Activated CD4-positive, CD25-positive, alpha-beta regulatory T cell (primary cell): ENCODE results near the gene TBCCD1.
"Not testable (repeated sequence)": the region's sequence is repeated elsewhere in the genome, so short reads cannot be mapped to it uniquely, and the experiment has no call there.

Experiments used
- DNase-seq, 4 experiments: peaks; one replicate each; lab custom pipeline; 2025; lab: John Stamatoyannopoulos, UW

Gene TBCCD1

GRCh38 chr3:186519021-186519658 lies 48.0 kb downstream of the TBCCD1 start:
- peak in 2 of 4 experiments; percentile 19 to 23 for DNase-seq

GRCh38 chr3:186517218-186517617 lies 49.9 kb downstream of the TBCCD1 start:
- no peak for DNase-seq

- no peak for DNase-seq
Observed at GRCh38 chr3:186516646-186517045, 50.5 kb downstream of the TBCCD1 start.

GRCh38 chr3:186515125-186515524 lies 52.0 kb downstream of the TBCCD1 start:
- DNase-seq: no peak

GRCh38 chr3:186514296-186515002 lies 52.7 kb downstream of the TBCCD1 start:
- DNase-seq: no peak

- no peak for DNase-seq
Observed at GRCh38 chr3:186513386-186513785, 53.8 kb downstream of the TBCCD1 start.

GRCh38 chr3:186512570-186513302 lies 54.4 kb downstream of the TBCCD1 start:
- DNase-seq: no peak

- no peak for DNase-seq
Observed at GRCh38 chr3:186511702-186512101, 55.4 kb downstream of the TBCCD1 start.

GRCh38 chr3:186511245-186511644 lies 55.9 kb downstream of the TBCCD1 start:
- no peak for DNase-seq

GRCh38 chr3:186510374-186511079 lies 56.6 kb downstream of the TBCCD1 start:
- no peak for DNase-seq

- DNase-seq: no peak
Observed at GRCh38 chr3:186509423-186509822, 57.7 kb downstream of the TBCCD1 start.

GRCh38 chr3:186506857-186507256 lies 60.3 kb downstream of the TBCCD1 start:
- DNase-seq: no peak

GRCh38 chr3:186506191-186506739 lies 60.9 kb downstream of the TBCCD1 start:
- no peak for DNase-seq

- DNase-seq: no peak
Observed at GRCh38 chr3:186502966-186503712, 64.0 kb downstream of the TBCCD1 start.

- no peak for DNase-seq
Observed at GRCh38 chr3:186502138-186502948, 64.8 kb downstream of the TBCCD1 start.

- not testable (repeated sequence) for DNase-seq
Observed at GRCh38 chr3:186499949-186500348, 67.2 kb downstream of the TBCCD1 start.

GRCh38 chr3:186498022-186498421 lies 69.1 kb downstream of the TBCCD1 start:
- not testable (repeated sequence) for DNase-seq

GRCh38 chr3:186497608-186498007 lies 69.5 kb downstream of the TBCCD1 start:
- DNase-seq: no peak

GRCh38 chr3:186496635-186497034 lies 70.5 kb downstream of the TBCCD1 start:
- DNase-seq: no peak
